ENCODE measurements around the gene ECHS1. TPM values are rescaled to one million over a fixed set of nuclear protein-coding genes. Genes with fewer than 3 reads are reported as not detected.

The ECHS1 gene
- total and polyA plus RNA-seq, 2 of the 8 experiments (the other 6 are each of a cell fraction or from before 2014, with no cell fraction given), result 41.7 to 101 TPM

DNA sequence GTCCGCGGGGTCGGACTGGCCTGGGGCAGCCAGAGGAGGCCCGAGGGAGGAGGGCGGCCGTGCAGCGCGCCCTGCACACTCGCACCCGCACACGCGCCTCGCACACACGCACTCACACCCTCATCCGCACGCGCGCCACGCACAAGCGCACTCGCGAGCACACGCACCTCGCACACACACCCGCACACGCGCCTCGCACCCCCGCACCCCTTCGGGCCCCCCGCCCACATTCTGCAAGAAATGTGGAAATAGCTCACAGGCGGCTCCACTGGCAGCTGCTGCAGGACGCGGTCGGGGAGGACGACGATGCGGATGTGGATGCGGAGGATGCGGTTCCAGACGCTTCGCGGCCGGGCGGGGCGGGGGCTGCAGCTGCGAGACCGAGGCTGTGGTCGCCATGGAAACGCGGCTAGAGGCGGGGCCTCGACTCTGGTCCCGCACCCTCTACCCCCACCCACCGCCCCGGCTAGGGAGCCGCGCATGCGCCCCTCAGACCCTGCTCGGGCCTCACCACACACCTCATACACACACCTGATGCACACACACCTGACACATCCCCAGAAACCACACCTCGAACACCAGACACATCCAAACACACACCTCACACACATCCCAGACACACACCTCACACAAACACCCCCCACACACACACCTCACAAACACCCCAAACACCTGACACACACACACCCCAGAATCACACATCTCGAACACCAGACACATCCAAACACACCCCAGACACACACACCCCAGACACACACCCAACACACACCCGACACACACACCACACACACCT, 36.4 kb downstream of the ECHS1 start, which contains the start of gene CALY:
CALY (minus strand) TSS at position 320 of the 793 bp plus-strand sequence. CDS start 7,907 bp downstream, outside the sequence.
- peaks cover 27 to 59% (median 55%) of the 10 kb centered on the region in 4 experiments for H3K27me3 ChIP-seq (replicated peaks in 1 of 4; ENCODE audit: control insufficient read depth in 3 of 4, extremely low read depth in 1 of 4, insufficient read depth in 3 of 4, low read length in 3 of 4)

More for the DNA sequence above, 36.4 kb downstream of the ECHS1 start, which contains the start of gene CALY:
- peak within 1 kb of the TSS in 1 of 4 experiments; percentile 58; a peak in 2 of 8 replicates for H3K4me3 ChIP-seq (ENCODE audit: extremely low read depth in 1 of 4, insufficient read depth in 2 of 4, low read depth in 3 of 4, low read length in 4 of 4)
- H3K79me1 ChIP-seq (ENCODE audit: low read depth, low read length), result no peaks in the 10 kb centered on the region
- H2BK12ac ChIP-seq (ENCODE audit: low read depth, low read length), result peak within 1 kb of the TSS; percentile 50; the same call in 1 of the 2 replicates
- no peak within 1 kb of the TSS; the same call in 1 of the 2 replicates for H4K8ac ChIP-seq (ENCODE audit: extremely low read depth, insufficient read depth, low read length)
- H3K9me3 ChIP-seq (ENCODE audit: insufficient read depth in 2 of 2, low read depth in 1 of 2, low read length in 1 of 2), result peaks cover 0 to 12% of the 10 kb centered on the region in 2 experiments; a peak in 1 of 4 replicates
- H3K4me1 ChIP-seq (replicated peaks in 1 of 4; ENCODE audit: control insufficient read depth in 3 of 4, insufficient read depth in 4 of 4, low read length in 3 of 4), result peaks cover 0 to 18% (median 4%) of the 10 kb centered on the region in 4 experiments; a peak in 5 of 7 replicates
- peaks cover 32% of the 10 kb centered on the region; the same call in 1 of the 2 replicates for H3K23me2 ChIP-seq (ENCODE audit: low read depth, low read length)
- H3K56ac ChIP-seq (replicated peaks; ENCODE audit: insufficient read length, low read depth, low read length), result peak within 1 kb of the TSS; percentile 90
- H2BK5ac ChIP-seq (ENCODE audit: low read depth, low read length), result no peak within 1 kb of the TSS
- H2AK5ac ChIP-seq (ENCODE audit: low read depth, low read length), result peak within 1 kb of the TSS; percentile 82; the same call in 1 of the 2 replicates
- H3K79me2 ChIP-seq (ENCODE audit: control insufficient read depth in 1 of 2, insufficient read depth in 2 of 2, low read length in 2 of 2), result no peaks in the 10 kb centered on the region
- 51% methylated on average over 34 of the region's 63 CpGs; no CpG with 5 or more reads in 1 of the 2 experiments for WGBS, 2 experiments (ENCODE audit: extremely low coverage in 1 of 2, insufficient coverage in 1 of 2, insufficient read length in 1 of 2, insufficient replicate concordance in 2 of 2, low coverage in 1 of 2, low lambda C conversion rate in 2 of 2, missing lambda C conversion rate in 1 of 2)
- no peak within 1 kb of the TSS for H3K18ac ChIP-seq (ENCODE audit: extremely low read depth, low read length)
- no peak within 1 kb of the TSS for H2AFZ ChIP-seq (ENCODE audit: low read length)
- H3K36me3 ChIP-seq (ENCODE audit: control insufficient read depth in 2 of 4, insufficient read depth in 4 of 4, low read length in 3 of 4), result no peaks in the 10 kb centered on the region; a peak in 1 of 8 replicates
- peaks cover 0 to 20% of the 10 kb centered on the region in 2 experiments for H4K20me1 ChIP-seq (replicated peaks in 1 of 2; ENCODE audit: control insufficient read depth in 1 of 2, insufficient read depth in 2 of 2, low read length in 2 of 2)
- H2BK15ac ChIP-seq (ENCODE audit: low read length), result peak within 1 kb of the TSS; percentile 92; the same call in 1 of the 2 replicates
- no peak within 1 kb of the TSS for H3K27ac ChIP-seq (ENCODE audit: low read depth, low read length)
- no peak within 1 kb of the TSS for H4K91ac ChIP-seq (replicated peaks; ENCODE audit: insufficient read length, low read length)
- CTCF ChIA-PET (ENCODE audit: partially characterized antibody), result interaction anchor here (1.0 to 1.5 kb wide), 3 partner anchors 8 to 10 kb away, joined by 3 to 5 read pairs (median 4); partner anchors contain the start of gene PRAP1
- H2BK120ac ChIP-seq (replicated peaks; ENCODE audit: low read depth, low read length), result no peak within 1 kb of the TSS
- TF ChIP-seq SUZ12 (IDR thresholded peaks at IDR 0.05; ENCODE audit: low read length) (peak; percentile 47; the same call in 1 of the 2 replicates), JUN (IDR thresholded peaks at IDR 0.05; ENCODE audit: low read depth, low read length) (no peak), HDAC6 (IDR thresholded peaks at IDR 0.05; ENCODE audit: low read depth, low read length) (no peak), EZH2 (IDR thresholded peaks at IDR 0.05; ENCODE audit: low read depth, low read length, severe bottlenecking) (peak; percentile 48), NRF1 (IDR thresholded peaks at IDR 0.05; ENCODE audit: low read depth, low read length) (peak; percentile 41), CBX8 (IDR thresholded peaks at IDR 0.05; ENCODE audit: borderline replicate concordance, low read depth, low read length) (no peak)
- TF ChIP-seq, protein P1, sequence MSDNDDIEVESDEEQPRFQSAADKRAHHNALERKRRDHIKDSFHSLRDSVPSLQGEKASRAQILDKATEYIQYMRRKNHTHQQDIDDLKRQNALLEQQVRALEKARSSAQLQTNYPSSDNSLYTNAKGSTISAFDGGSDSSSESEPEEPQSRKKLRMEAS (IDR thresholded peaks at IDR 0.05), result peak; percentile 15; the same call in 1 of the 2 replicates
- FAIRE-seq (no peak), DNase-seq (ENCODE audit: low read depth in 1 of 2, low spot score in 2 of 2) (peak in 1 of 2 experiments; percentile 77)
- no peak within 1 kb of the TSS for H3K23ac ChIP-seq (ENCODE audit: insufficient read length)
- peak within 1 kb of the TSS; percentile 35 to 64; a peak in 3 of 4 replicates for H3K4me2 ChIP-seq (ENCODE audit: insufficient read depth in 1 of 2, low read depth in 2 of 2, low read length in 2 of 2)
- H3K14ac ChIP-seq (ENCODE audit: insufficient read length), result no peak within 1 kb of the TSS
- POLR2A ChIA-PET (ENCODE audit: partially characterized antibody), result interaction anchor here (0.7 to 2.5 kb wide), 5 partner anchors 10 to 21 kb away, joined by 3 to 8 read pairs (median 3); partner anchors contain the start of genes FUOM and PRAP1
- H2BK20ac ChIP-seq (ENCODE audit: low read length), result no peak within 1 kb of the TSS
- no peak within 1 kb of the TSS for H3K4ac ChIP-seq (replicated peaks; ENCODE audit: insufficient read length, low read depth, low read length)
- H4K5ac ChIP-seq (ENCODE audit: insufficient read length, low read depth, low read length), result no peak within 1 kb of the TSS
- H3K9ac ChIP-seq (replicated peaks in 1 of 4; ENCODE audit: extremely low read depth in 1 of 4, low read depth in 3 of 4, low read length in 3 of 4), result no peak within 1 kb of the TSS
